Measurements from ENCODE around the gene SCNN1A. TPM values are rescaled to one million over a fixed set of nuclear protein-coding genes. Genes with fewer than 3 reads are reported as not detected.
A peak's percentile ranks its signal among the peaks of the same experiment; 100 is the strongest.

SCNN1A gene
- total and polyA plus RNA-seq, 2 experiments from 2014 or later, result 21.7 to 28.4 TPM

GRCh38 chr12:6306599-6307220 is 68.7 kb downstream of the SCNN1A start:
- H4K20me1 ChIP-seq (ENCODE audit: insufficient read depth, poor library complexity, severe bottlenecking), result no peaks in the 10 kb centered on the region
- DNase-seq (ENCODE audit: low spot score), result no peak
- H3K79me2 ChIP-seq, result peaks cover 6% of the 10 kb centered on the region
- 93% methylated on average over 11 of the region's 11 CpGs for WGBS (ENCODE audit: low lambda C conversion rate, missing lambda C conversion rate)
- no peak overlapping the region for H3K4me3 ChIP-seq
- H3K4me1 ChIP-seq (ENCODE audit: insufficient read depth), result peaks cover 24% of the 10 kb centered on the region
- no peaks in the 10 kb centered on the region for H3K9me3 ChIP-seq (ENCODE audit: low read depth)
- H3K27ac ChIP-seq, result no peak overlapping the region
- H3K36me3 ChIP-seq (replicated peaks; ENCODE audit: insufficient read depth, low read depth), result no peaks in the 10 kb centered on the region
- no peaks in the 10 kb centered on the region for H3K27me3 ChIP-seq
- TF ChIP-seq EZH2phosphoT487 (IDR thresholded peaks at IDR 0.05; ENCODE audit: low read depth, severe bottlenecking, unreplicated experiment) (no peak), EZH2 (IDR thresholded peaks at IDR 0.05; ENCODE audit: borderline replicate concordance) (no peak), CTCF (IDR thresholded peaks at IDR 0.05; ENCODE audit: poor library complexity) (no peak)
- no peak overlapping the region for H2AFZ ChIP-seq
- H3K9me2 ChIP-seq (replicated peaks; ENCODE audit: insufficient read depth), result no peaks in the 10 kb centered on the region
- H3K4me2 ChIP-seq, result no peak overlapping the region

GRCh38 chr12:6306151-6306550 is 69.2 kb downstream of the SCNN1A start:
- Histone ChIP-seq H3K4me3 (no peak overlapping the region), H3K4me1 (ENCODE audit: insufficient read depth) (peaks cover 22% of the 10 kb centered on the region), H3K79me2 (peaks cover 3% of the 10 kb centered on the region), H3K27me3 (no peaks in the 10 kb centered on the region), H3K27ac (no peak overlapping the region), H3K4me2 (no peak overlapping the region), H3K9me2 (replicated peaks; ENCODE audit: insufficient read depth) (no peaks in the 10 kb centered on the region), H2AFZ (no peak overlapping the region), H3K9me3 (ENCODE audit: low read depth) (no peaks in the 10 kb centered on the region), H4K20me1 (ENCODE audit: insufficient read depth, poor library complexity, severe bottlenecking) (no peaks in the 10 kb centered on the region), H3K36me3 (replicated peaks; ENCODE audit: insufficient read depth, low read depth) (no peaks in the 10 kb centered on the region)
- 75% methylated on average over 6 of the region's 6 CpGs for WGBS (ENCODE audit: low lambda C conversion rate, missing lambda C conversion rate)
- no peak for DNase-seq (ENCODE audit: low spot score)
- TF ChIP-seq EZH2 (IDR thresholded peaks at IDR 0.05; ENCODE audit: borderline replicate concordance), result no peak
- TF ChIP-seq CTCF (IDR thresholded peaks at IDR 0.05; ENCODE audit: poor library complexity), result no peak
- no peak for TF ChIP-seq EZH2phosphoT487 (IDR thresholded peaks at IDR 0.05; ENCODE audit: low read depth, severe bottlenecking, unreplicated experiment)

GRCh38 chr12:6303071-6303470 is 72.3 kb downstream of the SCNN1A start:
- Histone ChIP-seq H3K36me3 (replicated peaks; ENCODE audit: insufficient read depth, low read depth) (no peaks in the 10 kb centered on the region), H3K9me3 (ENCODE audit: low read depth) (no peaks in the 10 kb centered on the region), H4K20me1 (ENCODE audit: insufficient read depth, poor library complexity, severe bottlenecking) (no peaks in the 10 kb centered on the region), H3K79me2 (no peaks in the 10 kb centered on the region), H3K4me3 (no peak overlapping the region), H3K27me3 (no peaks in the 10 kb centered on the region), H3K4me2 (no peak overlapping the region), H2AFZ (no peak overlapping the region), H3K9me2 (replicated peaks; ENCODE audit: insufficient read depth) (no peaks in the 10 kb centered on the region), H3K4me1 (ENCODE audit: insufficient read depth) (peaks cover 3% of the 10 kb centered on the region), H3K27ac (peak overlapping the region; percentile 31)
- TF ChIP-seq CTCF (IDR thresholded peaks at IDR 0.05; ENCODE audit: poor library complexity) (no peak), EZH2phosphoT487 (IDR thresholded peaks at IDR 0.05; ENCODE audit: low read depth, severe bottlenecking, unreplicated experiment) (no peak), EZH2 (IDR thresholded peaks at IDR 0.05; ENCODE audit: borderline replicate concordance) (no peak)
- no peak for DNase-seq (ENCODE audit: low spot score)
- WGBS (ENCODE audit: low lambda C conversion rate, missing lambda C conversion rate), result 79% methylated on average over 5 of the region's 5 CpGs
